DND-41 (cell line): Measurements from ENCODE around the gene CTAGE4.
"Not testable (repeated sequence)": the region's sequence is repeated elsewhere in the genome, so short reads cannot be mapped to it uniquely, and the experiment has no call there.

Experiments
- ATAC-seq: fragments of 200-7000 bp; cut with Tn5 transposase; 3 replicates; pipeline ENCODE4 v1.9.1; 2021; ENCODE audit warnings: low read depth; ENCODE audit not compliant: insufficient read depth
- DNase-seq: peaks from one replicate; pipeline ENCODE4 v3.0.0-alpha.2; 2020
- H2AFZ ChIP-seq: 2 replicates; pipeline ENCODE4 v1.6.0; 2012; ENCODE audit warnings: low read depth, low read length
- H3K27ac ChIP-seq: 2 replicates; pipeline ENCODE4 v1.5.1; 2012; ENCODE audit warnings: low read length, inconsistent platforms
- H3K27me3 ChIP-seq: fragments of 200-600 bp; sonication (generic); 2 replicates; pipeline ENCODE4 v1.6.0; 2012; ENCODE audit warnings: low read length, mild to moderate bottlenecking, inconsistent platforms; ENCODE audit not compliant: insufficient read depth, poor library complexity
- H3K36me3 ChIP-seq: 2 replicates; pipeline ENCODE4 v1.5.1; 2012; ENCODE audit warnings: low read length, inconsistent platforms; ENCODE audit not compliant: insufficient read depth
- H3K4me1 ChIP-seq: 2 replicates; pipeline ENCODE4 v1.5.1; 2012; ENCODE audit warnings: mild to moderate bottlenecking, low read length; ENCODE audit not compliant: insufficient read depth
- H3K4me2 ChIP-seq: 2 replicates; pipeline ENCODE4 v1.6.0; 2012; ENCODE audit warnings: mild to moderate bottlenecking, moderate library complexity, low read length, inconsistent platforms; ENCODE audit not compliant: insufficient read depth
- H3K4me3 ChIP-seq, 2 experiments: fragments of 200-600 bp in 1 of 2; shearing (Covaris generic) in 1 of 2; 2 replicates each; pipeline ENCODE4 v1.5.1; 2012 to 2016; ENCODE audit warnings: inconsistent platforms in 2 of 2, low read length in 2 of 2, mild to moderate bottlenecking in 2 of 2, low read depth in 1 of 2, moderate library complexity in 1 of 2
- H3K79me2 ChIP-seq: 2 replicates; pipeline ENCODE4 v1.6.0; 2012; ENCODE audit warnings: low read length, inconsistent platforms; ENCODE audit not compliant: insufficient read depth
- H3K9ac ChIP-seq: 2 replicates; pipeline ENCODE4 v1.6.0; 2012; ENCODE audit warnings: low read depth, mild to moderate bottlenecking, inconsistent platforms, low read length, moderate library complexity
- H3K9me3 ChIP-seq: 2 replicates; pipeline ENCODE4 v1.5.1; 2012; ENCODE audit warnings: low read length, moderate library complexity, mild to moderate bottlenecking, inconsistent platforms; ENCODE audit not compliant: insufficient read depth, severe bottlenecking
- H4K20me1 ChIP-seq: 2 replicates; pipeline ENCODE4 v1.6.0; 2012; ENCODE audit warnings: low read length; ENCODE audit not compliant: insufficient read depth

Gene CTAGE4

GRCh38 chr7:144188578-144189171 is 5.4 kb downstream of the CTAGE4 start:
- not testable (repeated sequence) for DNase-seq, H2AFZ ChIP-seq, ATAC-seq

DNA sequence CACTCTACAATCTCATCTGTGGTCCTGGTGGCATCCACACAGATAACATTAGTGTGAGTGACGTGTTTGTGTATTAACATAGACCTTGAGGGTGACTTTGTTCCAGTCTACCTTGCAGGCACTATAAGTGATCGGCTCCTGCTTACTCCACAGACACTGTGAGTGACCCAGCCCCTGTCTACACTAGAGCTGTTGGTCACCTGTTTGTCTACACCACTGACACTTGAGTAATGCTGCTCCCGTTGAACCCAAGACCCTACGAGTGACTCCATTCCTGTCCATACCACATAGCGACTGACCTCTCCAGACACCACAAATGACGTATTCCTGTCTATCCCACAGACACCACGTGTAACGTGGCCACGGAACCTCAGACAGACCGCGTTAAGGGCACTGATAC is 10.5 kb downstream of the CTAGE4 start:
- not testable (repeated sequence) for H3K36me3 ChIP-seq

More at GRCh38 chr7:144188578-144189171, 5.4 kb downstream of the CTAGE4 start:
- not testable (repeated sequence) for H3K79me2 ChIP-seq, H3K27ac ChIP-seq, H3K27me3 ChIP-seq, H3K4me1 ChIP-seq, H3K9me3 ChIP-seq, H3K4me2 ChIP-seq, H3K4me3 ChIP-seq, H3K9ac ChIP-seq, H3K36me3 ChIP-seq, H4K20me1 ChIP-seq

GRCh38 chr7:144194453-144194852 is 11.2 kb downstream of the CTAGE4 start:
- H3K4me1 ChIP-seq, H3K79me2 ChIP-seq, H3K27me3 ChIP-seq, H3K27ac ChIP-seq, H3K4me3 ChIP-seq, H4K20me1 ChIP-seq, ATAC-seq, H3K36me3 ChIP-seq, H3K9ac ChIP-seq, H2AFZ ChIP-seq, H3K9me3 ChIP-seq, DNase-seq, H3K4me2 ChIP-seq: not testable (repeated sequence)

More for the DNA sequence above, 10.5 kb downstream of the CTAGE4 start:
- not testable (repeated sequence) for H4K20me1 ChIP-seq, H3K79me2 ChIP-seq, ATAC-seq, H2AFZ ChIP-seq, H3K27ac ChIP-seq, H3K4me3 ChIP-seq, H3K4me1 ChIP-seq, H3K9ac ChIP-seq, H3K27me3 ChIP-seq, H3K4me2 ChIP-seq, H3K9me3 ChIP-seq, DNase-seq

DNA sequence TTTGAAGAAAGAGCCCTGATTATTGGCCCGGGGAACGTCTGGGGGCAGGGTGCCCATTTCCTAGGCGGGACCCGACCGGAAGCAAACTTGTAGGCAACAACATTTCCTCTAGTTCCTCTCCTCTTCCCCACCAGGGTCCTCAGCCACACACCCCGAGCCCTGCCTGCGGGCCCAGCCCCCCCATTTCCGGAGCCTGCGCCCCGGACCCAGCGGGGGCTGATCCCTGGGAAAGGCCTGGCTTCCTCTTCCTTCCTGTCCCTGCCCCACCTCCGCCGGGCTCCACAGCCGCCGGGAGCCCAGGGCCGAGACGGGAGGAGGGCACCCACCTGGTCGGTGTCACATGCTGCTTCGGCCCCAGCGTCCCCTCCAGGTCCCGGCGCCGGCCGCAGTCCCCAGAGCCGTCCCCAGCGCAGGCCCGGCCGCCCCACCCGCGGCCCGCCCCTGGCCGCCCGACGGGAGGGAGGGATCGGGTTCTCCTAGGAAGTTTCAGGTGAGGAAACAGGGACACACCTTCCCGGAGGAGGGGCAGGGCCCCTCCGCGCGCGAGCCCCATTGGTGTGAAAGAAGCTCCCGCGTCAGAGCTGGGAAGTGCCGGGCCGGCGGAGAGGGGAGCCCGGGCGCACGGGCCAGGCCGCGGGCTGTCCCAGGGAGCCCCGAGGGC is 12.1 kb downstream of the CTAGE4 start, which contains the start of gene ARHGEF35:
ARHGEF35 (minus strand) TSS at position 622 of the 661 bp plus-strand sequence. CDS start 7,450 bp downstream, outside the sequence.
- not testable (repeated sequence) for H3K9ac ChIP-seq, H3K27me3 ChIP-seq, H4K20me1 ChIP-seq, H3K4me2 ChIP-seq, H3K4me1 ChIP-seq, H3K79me2 ChIP-seq, H2AFZ ChIP-seq, ATAC-seq, H3K36me3 ChIP-seq, H3K9me3 ChIP-seq, DNase-seq, H3K27ac ChIP-seq, H3K4me3 ChIP-seq

DNA sequence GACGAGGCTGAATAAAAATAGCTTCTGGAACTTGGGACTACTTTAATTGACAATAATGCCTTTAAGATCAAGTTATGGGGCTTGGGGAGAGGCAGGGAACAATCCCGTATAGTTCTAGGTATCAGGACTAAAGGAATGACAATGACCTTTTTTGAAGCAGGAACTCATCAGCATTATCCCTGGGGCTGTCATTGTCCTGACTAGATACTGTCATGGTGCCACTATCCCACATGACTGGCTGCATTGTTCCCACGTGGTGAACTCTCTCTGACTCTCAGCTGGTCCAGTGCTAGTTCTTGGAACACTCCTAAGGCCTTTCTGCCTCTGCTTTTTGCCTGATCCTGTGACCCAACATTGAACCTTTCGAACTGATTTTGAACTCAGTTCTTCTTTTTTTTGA is 15.7 kb downstream of the CTAGE4 start:
- not testable (repeated sequence) for H2AFZ ChIP-seq, ATAC-seq, H3K4me2 ChIP-seq

GRCh38 chr7:144201978-144202377 is 18.7 kb downstream of the CTAGE4 start:
- H3K4me1 ChIP-seq, ATAC-seq, H3K27ac ChIP-seq, H2AFZ ChIP-seq, H3K4me2 ChIP-seq, H3K36me3 ChIP-seq, H3K9ac ChIP-seq, DNase-seq, H3K4me3 ChIP-seq, H3K9me3 ChIP-seq, H3K79me2 ChIP-seq, H4K20me1 ChIP-seq, H3K27me3 ChIP-seq: not testable (repeated sequence)

More for the DNA sequence above, 15.7 kb downstream of the CTAGE4 start:
- H3K27ac ChIP-seq, DNase-seq, H3K4me3 ChIP-seq, H3K9me3 ChIP-seq, H3K79me2 ChIP-seq, H3K27me3 ChIP-seq, H3K36me3 ChIP-seq, H3K9ac ChIP-seq, H4K20me1 ChIP-seq, H3K4me1 ChIP-seq: not testable (repeated sequence)

DNA sequence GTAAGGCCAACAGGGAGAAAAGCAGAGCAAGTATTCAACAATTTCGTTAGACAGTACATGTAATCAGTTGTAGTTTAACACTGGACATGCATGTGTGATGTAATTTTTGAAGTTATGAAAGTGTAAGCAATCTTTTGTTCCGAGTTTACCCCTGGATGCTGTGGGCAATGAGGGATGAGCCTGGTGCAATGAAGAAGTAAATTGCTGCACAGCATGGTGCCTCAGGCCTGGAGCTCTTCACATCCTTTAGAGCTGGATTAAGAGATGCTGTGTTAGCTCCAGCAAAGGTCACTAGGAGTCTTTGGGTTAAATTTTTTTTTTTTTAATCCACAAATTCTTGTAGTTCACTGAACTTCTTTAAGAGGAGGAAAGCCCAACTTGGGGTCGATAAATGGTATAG is 19.8 kb downstream of the CTAGE4 start:
- not testable (repeated sequence) for H2AFZ ChIP-seq, H3K4me3 ChIP-seq, DNase-seq, H4K20me1 ChIP-seq, H3K79me2 ChIP-seq, H3K27me3 ChIP-seq, H3K36me3 ChIP-seq, H3K4me1 ChIP-seq, ATAC-seq, H3K9me3 ChIP-seq, H3K4me2 ChIP-seq, H3K9ac ChIP-seq, H3K27ac ChIP-seq

DNA sequence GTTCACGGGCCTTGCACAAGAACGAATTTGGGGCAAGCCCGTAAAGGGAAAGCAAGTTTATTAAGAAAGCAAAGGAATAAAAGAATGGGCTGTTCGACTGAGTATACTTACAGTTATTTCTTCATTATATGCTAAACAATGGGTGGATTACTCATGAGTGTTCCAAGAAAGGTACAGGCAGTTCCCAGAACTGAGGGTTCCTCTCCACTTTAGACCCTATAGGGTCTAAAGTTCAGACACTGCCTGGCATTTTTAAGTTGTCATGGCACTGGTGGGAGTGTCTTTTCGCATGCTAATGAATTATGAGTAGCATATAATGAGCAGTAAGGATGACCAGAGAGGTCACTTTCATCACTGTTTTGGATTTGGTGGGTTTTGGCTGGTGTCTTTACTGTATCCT is 22.0 kb downstream of the CTAGE4 start:
- not testable (repeated sequence) for H3K9ac ChIP-seq, H3K79me2 ChIP-seq, H3K27me3 ChIP-seq, H2AFZ ChIP-seq, H4K20me1 ChIP-seq, H3K9me3 ChIP-seq, H3K4me3 ChIP-seq, H3K27ac ChIP-seq, ATAC-seq, DNase-seq, H3K4me1 ChIP-seq, H3K4me2 ChIP-seq, H3K36me3 ChIP-seq
